Adrenal gland (tissue), 5 donors: ENCODE data around the gene SMAGP.
"Not testable (repeated sequence)": the region's sequence is repeated elsewhere in the genome, so short reads cannot be mapped to it uniquely, and the experiment has no call there.

Experiments
- POLR2A ChIP-seq, 2 donors: fragments of 450-650 bp; IDR thresholded peaks; one replicate each; pipeline ENCODE4 v1.6.1; 2017; ENCODE audit warnings: antibody characterized with exemption in 2 of 2, mild to moderate bottlenecking in 2 of 2, moderate library complexity in 1 of 2
- TF ChIP-seq, protein P1 (sequence below), 6 experiments: fragments of 450-650 bp in 4 of 6; fragments of 200-600 bp in 2 of 6; sonication (generic) in 1 of 6; IDR thresholded peaks; 1 replicate in 5 of 6; 2 replicates in 1 of 6; pipeline versions ENCODE4 v1.5.1 to v1.8.0; 2016 to 2021; ENCODE audit warnings: antibody characterized with exemption in 6 of 6, mild to moderate bottlenecking in 2 of 6, moderate library complexity in 1 of 6
- donor health status: DM: no; HTN: no; CAD: no.

GRCh38 chr12:51259600-51259999, 10.6 kb downstream of the SMAGP start:
- TF ChIP-seq, protein P1, sequence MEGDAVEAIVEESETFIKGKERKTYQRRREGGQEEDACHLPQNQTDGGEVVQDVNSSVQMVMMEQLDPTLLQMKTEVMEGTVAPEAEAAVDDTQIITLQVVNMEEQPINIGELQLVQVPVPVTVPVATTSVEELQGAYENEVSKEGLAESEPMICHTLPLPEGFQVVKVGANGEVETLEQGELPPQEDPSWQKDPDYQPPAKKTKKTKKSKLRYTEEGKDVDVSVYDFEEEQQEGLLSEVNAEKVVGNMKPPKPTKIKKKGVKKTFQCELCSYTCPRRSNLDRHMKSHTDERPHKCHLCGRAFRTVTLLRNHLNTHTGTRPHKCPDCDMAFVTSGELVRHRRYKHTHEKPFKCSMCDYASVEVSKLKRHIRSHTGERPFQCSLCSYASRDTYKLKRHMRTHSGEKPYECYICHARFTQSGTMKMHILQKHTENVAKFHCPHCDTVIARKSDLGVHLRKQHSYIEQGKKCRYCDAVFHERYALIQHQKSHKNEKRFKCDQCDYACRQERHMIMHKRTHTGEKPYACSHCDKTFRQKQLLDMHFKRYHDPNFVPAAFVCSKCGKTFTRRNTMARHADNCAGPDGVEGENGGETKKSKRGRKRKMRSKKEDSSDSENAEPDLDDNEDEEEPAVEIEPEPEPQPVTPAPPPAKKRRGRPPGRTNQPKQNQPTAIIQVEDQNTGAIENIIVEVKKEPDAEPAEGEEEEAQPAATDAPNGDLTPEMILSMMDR (IDR thresholded peaks at IDR 0.05): not testable (repeated sequence)
- not testable (repeated sequence) for TF ChIP-seq POLR2A (IDR thresholded peaks at IDR 0.05)
